Stimulated activated CD8-positive, alpha-beta memory T cell treated with anti-CD3 and anti-CD28 coated beads, Interleukin-12 subunit alpha, Interleukin-12 subunit beta, amount 100 ng/mL, for 24 hours (primary cell): ENCODE data around the gene ALDH1L2.

Source experiments
- DNase-seq: peaks from one replicate; pipeline ENCODE4 v3.0.0-alpha.2; 2020; ENCODE audit errors: extremely low read depth

Gene ALDH1L2

GRCh38 chr12:105033851-105034250 lies 50.4 kb downstream of the ALDH1L2 start:
- DNase-seq = no peak

GRCh38 chr12:105032703-105033357 lies 51.4 kb downstream of the ALDH1L2 start:
- no peak for DNase-seq

- DNase-seq = no peak
Measured at GRCh38 chr12:105030820-105031807, 53.1 kb downstream of the ALDH1L2 start.

GRCh38 chr12:105026411-105026810 lies 57.8 kb downstream of the ALDH1L2 start:
- DNase-seq = no peak

GRCh38 chr12:105025890-105026289 lies 58.4 kb downstream of the ALDH1L2 start:
- DNase-seq = no peak

- no peak for DNase-seq
Measured at GRCh38 chr12:105024928-105025327, 59.3 kb downstream of the ALDH1L2 start.

GRCh38 chr12:105020241-105020962 lies 63.9 kb downstream of the ALDH1L2 start:
- no peak for DNase-seq

- no peak for DNase-seq
Measured at GRCh38 chr12:105018776-105019175, 65.5 kb downstream of the ALDH1L2 start.

- no peak for DNase-seq
Measured at GRCh38 chr12:105018012-105018411, 66.2 kb downstream of the ALDH1L2 start.

GRCh38 chr12:105015543-105015942 lies 68.7 kb downstream of the ALDH1L2 start:
- no peak for DNase-seq

GRCh38 chr12:105014603-105015002 lies 69.7 kb downstream of the ALDH1L2 start:
- no peak for DNase-seq

GRCh38 chr12:105013892-105014291 lies 70.4 kb downstream of the ALDH1L2 start:
- no peak for DNase-seq

GRCh38 chr12:105001476-105001875 lies 82.8 kb downstream of the ALDH1L2 start:
- no peak for DNase-seq

GRCh38 chr12:104999347-104999685 lies 84.9 kb downstream of the ALDH1L2 start:
- no peak for DNase-seq

- DNase-seq = no peak
Measured at GRCh38 chr12:104998423-104999346, 85.6 kb downstream of the ALDH1L2 start.

- no peak for DNase-seq
Measured at GRCh38 chr12:104997541-104997940, 86.7 kb downstream of the ALDH1L2 start.

- no peak for DNase-seq
Measured at GRCh38 chr12:104994336-104994735, 89.9 kb downstream of the ALDH1L2 start.

GRCh38 chr12:104991565-104992128 lies 92.6 kb downstream of the ALDH1L2 start:
- no peak for DNase-seq

GRCh38 chr12:104990950-104991349 lies 93.3 kb downstream of the ALDH1L2 start:
- DNase-seq = no peak

- DNase-seq = peak; percentile 69
Measured at GRCh38 chr12:104986022-104986941, 98.0 kb downstream of the ALDH1L2 start, which contains the start of gene NOPCHAP1. Gene NOPCHAP1 (plus strand): TSS chr12:104986316. CDS start chr12:104986353, 37 bp downstream.
